Hair follicle dermal papilla cell (primary cell): Measurements from ENCODE around the gene TXNRD3. TPM values are rescaled to one million over a fixed set of nuclear protein-coding genes. Genes with fewer than 3 reads are reported as not detected.

Experiments
- small RNA-seq: library from RNA; depleted of rRNA; stranded (forward); fragments of <200 nt; gene quantifications from one replicate; pipeline ENCODE3, GENCODE V24; 2012
- total RNA-seq: library from RNA; depleted of rRNA; stranded (reverse); fragments of >200 nt; gene quantifications from 2 replicates; pipeline ENCODE4 v1.2.3, GENCODE V29; 2012

Gene TXNRD3
- 13.7 and 16.4 TPM in 2 replicates for total RNA-seq

DNA sequence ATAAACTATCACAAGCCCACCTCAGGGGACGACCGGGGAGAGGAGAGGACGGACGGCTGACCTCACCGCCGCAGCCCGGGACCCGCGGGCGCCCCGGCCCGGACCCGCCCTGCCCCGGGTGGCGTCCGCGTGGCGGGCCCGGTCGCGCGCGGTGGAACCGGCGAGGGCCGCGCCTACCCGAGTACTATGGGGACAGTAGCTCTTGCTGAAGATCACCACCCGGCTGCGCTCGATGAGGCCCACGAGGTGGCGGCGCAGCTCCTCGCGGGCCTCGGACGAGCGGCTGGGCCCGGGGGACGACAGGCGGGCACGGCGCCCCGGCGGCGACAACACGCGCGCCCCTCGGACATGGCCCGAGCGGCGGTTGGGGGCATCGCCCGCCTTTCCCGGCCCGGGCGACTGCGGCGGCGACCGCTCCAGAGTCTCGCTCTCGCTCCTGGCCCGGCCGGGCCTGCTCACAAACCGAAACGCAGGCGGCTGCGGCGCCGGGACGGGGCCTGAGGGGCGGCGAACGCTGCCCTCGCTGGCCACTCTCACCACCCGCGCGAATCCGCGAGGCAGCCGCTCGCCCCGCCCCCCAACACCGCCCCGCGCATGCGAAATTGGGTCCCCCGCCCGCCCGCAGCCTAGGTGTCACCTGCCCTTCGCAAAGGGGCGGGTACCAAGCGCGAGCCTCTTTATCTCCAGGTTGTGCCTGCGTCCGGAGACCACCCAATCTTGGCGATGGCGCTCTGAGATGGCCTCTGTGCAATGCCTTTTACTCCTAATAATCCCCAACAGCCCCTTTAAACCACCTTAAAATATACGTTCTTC is at the start of gene TXNRD3:
Gene TXNRD3 (minus strand): TSS at position 554 of the 813 bp plus-strand sequence.

GRCh38 chr3:126703512-126704493 is 48.9 kb upstream of the TXNRD3 start, which contains the start of gene CHCHD6:
Gene CHCHD6, plus strand, starts transcription at chr3:126704240. Its CDS starts 73 bp downstream, at chr3:126704313.

GRCh38 chr3:126558336-126559071 is 96.4 kb downstream of the TXNRD3 start, which contains the start of gene C3orf22:
Gene C3orf22, minus strand, starts transcription at chr3:126558932. Its CDS starts 5,542 bp downstream, at chr3:126553390.

Small RNAs within 50 kb of the gene (small RNA-seq; reads per million reads assigned to genes)
- not detected for gene RNA5SP138

Other genes with a start within 250 kb of the TXNRD3 start
- 29.1 and 36.5 TPM in 2 replicates for gene ZXDC, start 179.2 kb downstream of the TXNRD3 start, total RNA-seq
- gene UROC1, start 137.4 kb downstream of the TXNRD3 start, total RNA-seq: not detected in 2 replicates
- gene CHST13, start 131.0 kb downstream of the TXNRD3 start, total RNA-seq: 0.24 and 0.65 TPM in 2 replicates
- not detected in 2 replicates for gene C3orf22, start 96.2 kb downstream of the TXNRD3 start, total RNA-seq
- gene CHCHD6, start 49.1 kb upstream of the TXNRD3 start, total RNA-seq: 7.1 and 11.2 TPM in 2 replicates